NCI-H2107 (cell line): Measurements from ENCODE around the gene GLIS2.

ENCODE experiments used
- DNase-seq: peaks from one replicate; lab custom pipeline; 2025; lab: John Stamatoyannopoulos, UW

Gene GLIS2

GRCh38 chr16:4297480-4297879, 18.4 kb upstream of the GLIS2 start:
- no peak for DNase-seq

- DNase-seq: no peak
Observed at GRCh38 chr16:4298761-4299522, 16.9 kb upstream of the GLIS2 start.

DNA sequence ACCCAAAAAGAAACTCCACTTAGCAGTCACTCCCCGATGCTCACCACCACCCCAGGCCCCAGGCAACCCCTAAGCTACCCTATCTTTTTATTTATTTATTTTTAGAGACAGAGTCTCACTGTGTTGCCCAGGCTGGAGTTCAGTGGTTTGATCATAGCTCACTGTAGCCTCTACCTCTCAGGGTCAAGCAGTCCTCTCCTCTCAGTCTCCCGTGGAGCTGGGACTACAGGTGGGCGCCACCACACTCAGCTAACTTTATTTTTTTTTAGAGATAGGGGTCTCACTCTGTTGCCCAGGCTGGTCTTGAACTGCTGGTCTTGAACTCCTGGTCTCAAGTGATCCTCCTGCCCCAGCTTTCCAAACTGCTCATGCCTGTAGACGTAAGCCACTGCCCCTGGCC, 14.7 kb upstream of the GLIS2 start:
- no peak for DNase-seq

GRCh38 chr16:4301968-4302367, 13.9 kb upstream of the GLIS2 start:
- DNase-seq: no peak

GRCh38 chr16:4303973-4304372, 11.9 kb upstream of the GLIS2 start:
- DNase-seq: no peak

- DNase-seq: peak; percentile 61
Observed at GRCh38 chr16:4306470-4307214, 9.2 kb upstream of the GLIS2 start.

DNA sequence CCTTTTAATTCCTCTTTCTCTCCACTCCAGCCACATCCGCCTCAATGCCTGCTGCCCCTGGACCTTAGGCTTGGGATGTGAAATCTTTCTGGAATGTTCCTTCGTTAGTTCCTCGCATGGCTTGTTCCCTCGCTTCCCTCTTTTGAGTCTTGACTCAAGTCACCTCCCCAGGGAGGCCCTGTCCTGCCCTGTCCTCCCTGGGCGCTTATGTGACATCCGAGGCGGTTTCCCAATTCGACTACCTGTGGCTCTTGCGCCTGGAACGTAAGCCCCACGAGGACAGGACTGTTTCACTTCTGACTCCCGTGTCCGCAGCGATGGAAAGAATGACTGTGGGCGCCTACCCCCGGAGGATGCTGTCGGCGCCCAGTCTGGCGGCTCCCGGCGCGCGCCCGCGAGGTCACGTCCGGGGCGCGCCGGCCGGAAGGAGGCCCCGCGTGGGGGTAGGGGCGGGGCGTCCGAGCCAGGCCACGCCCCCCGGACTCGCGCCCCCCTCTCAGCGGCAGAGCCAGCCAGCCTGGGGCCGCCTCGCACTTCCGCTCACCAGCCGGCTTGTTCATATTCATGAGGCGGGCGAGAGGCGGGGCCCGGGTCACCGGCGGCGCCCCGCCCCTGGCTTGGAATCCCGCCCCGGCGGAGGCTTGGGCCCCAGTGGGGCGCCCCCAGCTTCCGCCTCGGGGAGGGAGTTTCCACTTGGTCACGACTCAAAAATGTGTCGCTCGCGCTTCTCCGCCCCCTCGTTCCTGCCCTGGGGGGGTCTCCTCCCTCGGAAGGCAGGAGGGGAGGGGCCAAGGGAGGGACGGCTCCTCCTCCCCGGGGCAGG, 8.4 kb upstream of the GLIS2 start:
- peak; percentile 55 for DNase-seq

DNA sequence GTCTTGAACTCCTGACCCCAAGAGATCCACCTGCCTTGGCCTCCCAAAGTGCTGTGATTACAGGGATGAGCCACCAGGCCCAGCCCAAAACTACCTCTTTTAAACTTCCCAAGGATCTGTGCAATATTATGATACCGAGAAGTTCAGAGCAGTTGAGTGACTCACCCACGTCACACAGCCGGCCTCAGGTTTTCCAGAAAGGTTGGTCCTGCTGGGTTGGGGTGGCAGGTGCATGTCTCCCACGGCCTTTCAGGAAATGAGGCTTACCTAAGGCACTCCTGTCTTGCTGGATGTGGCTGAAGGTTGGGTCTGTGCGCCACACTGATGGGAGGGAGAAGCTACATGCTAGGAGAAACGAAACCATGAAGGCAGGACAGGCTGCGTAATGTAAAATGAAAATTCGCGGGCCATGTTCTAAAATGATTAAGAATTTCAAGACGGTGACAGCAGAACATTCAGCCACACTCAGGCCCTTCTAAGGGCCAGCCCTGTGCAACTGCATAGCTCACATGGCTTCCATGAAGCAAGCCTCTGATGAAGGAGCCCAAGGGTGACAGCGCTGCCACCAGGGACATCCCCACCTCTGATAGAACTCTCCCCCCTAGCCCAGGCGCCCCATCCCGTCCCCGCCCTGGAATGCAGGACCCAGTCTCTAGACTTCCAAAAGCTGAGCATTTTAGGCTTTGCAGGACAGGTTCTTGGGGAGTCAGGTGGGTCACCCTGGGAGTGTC, 6.6 kb upstream of the GLIS2 start:
- no peak for DNase-seq

GRCh38 chr16:4309833-4310266, 6.0 kb upstream of the GLIS2 start:
- peak; percentile 31 for DNase-seq

DNA sequence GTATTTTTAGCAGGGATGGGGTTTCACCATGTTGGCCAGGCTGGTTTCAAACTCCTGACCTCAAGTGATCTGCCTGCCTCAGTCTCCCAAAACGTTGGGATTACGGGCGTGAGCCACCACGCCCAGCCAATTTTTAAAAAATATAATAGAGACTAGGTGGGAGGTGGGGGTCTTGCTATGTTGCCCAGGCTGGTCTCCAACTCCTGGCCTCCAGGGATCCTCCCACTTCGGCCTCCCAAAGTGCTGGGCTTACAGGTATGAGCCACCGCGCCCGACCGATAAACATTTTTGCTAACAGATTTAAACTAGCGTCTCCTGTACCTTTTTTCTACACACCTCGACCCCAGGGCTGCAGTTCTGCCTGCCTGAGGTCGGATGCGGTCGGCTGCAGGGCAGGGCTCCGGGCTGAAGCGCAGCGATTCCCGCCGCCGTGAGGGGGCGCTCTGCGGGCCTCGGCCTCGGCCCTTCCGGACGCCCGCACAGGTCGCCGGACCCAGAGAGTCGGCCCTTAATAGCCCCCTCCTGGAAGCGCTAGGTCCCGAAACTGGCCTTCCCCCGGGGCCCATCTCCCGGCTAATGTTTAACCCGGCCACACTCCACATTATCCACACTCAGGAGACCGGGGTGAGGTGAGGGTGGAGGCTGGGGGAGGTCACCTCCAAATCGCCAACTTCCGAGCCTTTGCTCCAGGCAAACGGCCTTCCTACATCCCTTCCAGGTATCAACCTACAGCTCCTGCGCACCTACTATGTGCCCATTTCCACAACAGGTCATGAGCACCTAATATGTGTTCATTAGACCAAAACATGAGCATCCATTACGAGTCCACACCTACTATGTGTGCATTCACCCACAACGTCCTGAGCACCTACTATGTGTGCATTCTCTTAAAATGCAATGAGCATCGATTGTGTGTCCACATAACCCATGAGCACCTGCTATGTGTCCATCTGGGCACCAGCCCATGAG, 2.0 kb upstream of the GLIS2 start:
- DNase-seq: no peak

DNA sequence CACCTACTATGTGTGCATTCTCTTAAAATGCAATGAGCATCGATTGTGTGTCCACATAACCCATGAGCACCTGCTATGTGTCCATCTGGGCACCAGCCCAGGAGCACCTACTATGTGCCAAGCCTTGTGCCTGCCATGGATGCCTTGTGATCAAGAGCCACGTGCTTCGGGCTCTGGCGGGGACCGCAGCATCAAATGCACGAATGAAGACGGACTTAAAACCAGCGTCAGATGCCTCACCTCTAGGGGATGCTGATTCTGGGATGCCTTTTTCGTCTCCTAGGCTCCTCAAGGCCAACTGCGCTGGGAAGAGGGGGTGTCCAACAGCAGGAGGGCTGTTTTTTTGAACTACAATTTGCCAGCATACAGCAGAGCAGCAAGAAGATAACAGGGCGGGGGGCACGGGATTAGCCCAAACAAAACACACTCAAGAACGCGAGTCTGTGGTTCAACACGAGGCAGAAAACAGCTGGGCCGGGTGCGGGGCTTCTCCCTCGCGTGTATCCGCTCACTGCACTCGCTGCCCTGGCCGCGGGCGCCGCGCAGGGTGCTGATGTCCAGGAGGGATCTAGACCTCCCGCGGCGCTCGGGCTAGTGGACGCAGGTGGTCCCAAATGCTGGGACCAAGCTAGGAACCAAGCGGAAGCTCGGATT, 1.2 kb upstream of the GLIS2 start:
- no peak for DNase-seq

DNA sequence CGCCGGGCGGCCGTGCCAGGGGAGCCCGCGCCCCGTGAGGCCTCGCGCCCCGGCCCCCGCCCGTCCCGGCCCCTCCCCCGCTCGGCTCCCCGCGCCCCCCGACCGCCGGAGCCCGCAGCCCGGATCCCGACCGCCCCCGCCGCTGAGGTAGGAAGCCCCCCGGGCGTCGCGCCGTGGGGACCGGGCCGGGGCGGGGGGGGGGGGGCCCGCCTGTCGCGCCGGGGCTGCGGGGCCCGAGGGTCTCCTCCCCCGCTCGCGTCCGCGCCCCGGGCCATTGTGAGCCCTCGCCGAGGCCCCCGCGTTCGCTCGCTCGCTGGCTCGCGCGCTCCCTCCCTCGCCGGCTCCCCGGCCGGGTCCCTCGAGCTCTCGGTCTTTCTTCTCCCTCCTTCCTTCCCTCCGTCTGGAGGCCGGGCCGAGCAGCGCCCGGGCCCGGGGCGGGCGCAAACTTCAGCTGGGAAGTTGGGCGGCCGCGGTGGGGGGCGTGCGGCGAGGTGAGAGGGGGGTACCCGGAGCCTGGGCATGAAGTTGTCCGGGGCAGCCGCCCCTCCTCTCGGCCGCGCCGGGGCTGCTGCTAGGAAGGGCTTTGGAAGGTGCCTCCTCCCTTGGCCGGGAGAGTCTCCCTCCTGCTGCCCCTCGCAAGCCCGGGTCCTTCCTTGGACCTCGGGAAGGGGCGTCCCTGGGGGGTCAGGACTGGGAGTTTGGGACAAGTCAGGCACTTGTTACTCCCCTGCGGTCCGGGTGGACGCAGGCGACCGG, 419 bp downstream of the GLIS2 start:
- DNase-seq: no peak

- no peak for DNase-seq
Observed at GRCh38 chr16:4316864-4317531, 1.1 kb downstream of the GLIS2 start.

GRCh38 chr16:4317532-4318450, 1.9 kb downstream of the GLIS2 start:
- DNase-seq: no peak

DNA sequence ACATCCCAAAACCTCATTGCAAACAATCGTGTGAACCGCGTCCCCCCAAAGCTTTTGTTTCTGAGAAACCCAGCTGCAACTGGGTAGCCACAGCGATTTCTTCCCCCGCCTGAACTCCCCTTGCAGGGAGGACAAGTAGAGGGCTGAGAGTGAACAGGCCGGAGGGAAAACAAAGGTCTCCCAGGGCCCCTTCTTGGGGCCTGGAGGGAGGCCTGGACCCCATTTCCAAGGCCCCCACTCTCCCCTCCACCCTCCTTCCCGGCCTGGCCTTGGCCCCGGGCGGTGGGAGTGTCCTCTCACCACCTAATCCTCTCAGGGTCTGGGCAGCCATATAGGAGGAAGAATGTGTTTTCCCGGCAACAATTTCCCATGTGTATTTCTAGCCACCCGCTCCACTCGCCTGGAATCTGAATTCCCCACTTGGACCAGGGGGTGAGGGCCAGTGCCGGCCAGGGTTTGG, 2.6 kb downstream of the GLIS2 start:
- DNase-seq: no peak

DNA sequence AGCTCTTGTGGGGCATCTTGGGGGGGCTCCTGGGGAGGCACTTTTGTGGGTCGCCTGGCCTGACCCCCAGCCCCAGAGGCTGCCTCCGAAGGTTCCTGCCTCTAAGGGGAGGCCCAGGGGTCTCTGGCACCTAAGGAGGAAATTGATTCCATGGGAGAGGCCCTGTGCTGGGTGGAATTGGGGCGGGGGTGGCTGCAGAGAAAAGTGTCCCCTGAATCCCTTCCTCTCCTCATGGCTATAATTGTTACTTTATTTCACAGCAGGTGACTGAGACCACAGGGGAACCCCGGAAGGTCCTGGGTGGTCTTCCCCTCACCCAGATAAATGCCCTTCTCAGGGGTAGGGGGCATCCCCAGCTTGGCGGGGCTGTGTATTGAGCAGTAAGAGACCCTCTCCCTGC, 3.1 kb downstream of the GLIS2 start:
- no peak for DNase-seq
